NT2/D1 (cell line): Measurements from ENCODE around the gene KRT31.

Experiments used
- SUZ12 ChIP-seq: IDR thresholded peaks from 2 replicates; pipeline ENCODE4 v1.6.1; 2011; ENCODE audit not compliant: insufficient read length, insufficient read depth; ENCODE audit errors: extremely low read depth
- YY1 ChIP-seq: IDR thresholded peaks from 2 replicates; pipeline ENCODE4 v1.6.1; 2011; ENCODE audit not compliant: insufficient read length, insufficient read depth
- ZNF274 ChIP-seq: IDR thresholded peaks from 2 replicates; pipeline ENCODE4 v1.6.1; 2011; ENCODE audit warnings: mild to moderate bottlenecking, low read depth, low read length

DNA sequence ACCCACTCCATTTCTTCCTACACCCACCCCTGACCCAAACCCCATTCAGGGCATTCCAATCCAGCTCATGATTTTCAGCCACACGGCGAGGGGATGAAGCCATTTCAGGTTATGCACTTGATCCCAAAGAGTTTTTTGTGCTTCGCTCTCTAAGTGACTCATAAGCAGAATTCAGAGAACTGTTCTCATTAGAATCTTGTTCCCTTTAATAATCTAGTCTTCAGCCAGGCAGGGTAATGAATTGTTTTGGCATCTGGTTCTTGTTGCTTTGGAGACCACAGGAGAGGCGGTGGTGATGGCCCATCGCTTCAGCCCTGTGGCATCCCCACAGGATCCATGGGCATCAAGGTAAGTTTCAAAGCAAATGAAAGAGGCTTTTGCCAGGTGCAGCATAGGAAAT is 4.8 kb upstream of the KRT31 start:
- TF ChIP-seq ZNF274 = no peak
- no peak for TF ChIP-seq YY1
- TF ChIP-seq SUZ12 = no peak
